C4-2B (cell line): ENCODE measurements around the gene LCP2.

Source experiments
- H3K27ac ChIP-seq: fragments of 450-650 bp; 2 replicates; pipeline ENCODE4 v1.5.1; 2017
- ZFX ChIP-seq: fragments of 450-650 bp; IDR thresholded peaks from 2 replicates; pipeline ENCODE4 v1.6.1; 2017
- TF ChIP-seq, protein P1 (sequence below): fragments of 450-650 bp; conservative IDR thresholded peaks from 2 replicates; pipeline ENCODE4 v1.5.1; 2017; ENCODE audit warnings: mild to moderate bottlenecking

Gene LCP2

DNA sequence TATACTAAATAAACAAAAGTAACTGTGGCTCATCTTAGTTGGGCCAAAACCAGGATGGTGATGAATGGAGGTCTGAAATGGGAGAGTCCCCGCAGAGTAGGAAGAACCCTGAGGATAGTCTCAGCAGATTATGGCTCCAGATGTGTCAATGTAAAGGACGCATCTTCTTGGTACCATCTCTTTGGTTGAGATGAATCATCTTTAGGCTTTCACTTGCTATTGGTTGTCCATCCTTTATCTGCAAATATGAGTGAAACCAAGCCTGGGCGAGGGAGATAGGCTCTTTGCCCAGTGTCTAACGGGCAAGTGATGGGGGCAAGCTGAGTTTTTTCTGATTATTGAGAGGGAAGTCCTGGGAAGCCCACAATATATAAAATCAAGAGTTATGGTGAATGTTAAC, 19.4 kb upstream of the LCP2 start:
- no peak for TF ChIP-seq ZFX
- TF ChIP-seq, protein P1, sequence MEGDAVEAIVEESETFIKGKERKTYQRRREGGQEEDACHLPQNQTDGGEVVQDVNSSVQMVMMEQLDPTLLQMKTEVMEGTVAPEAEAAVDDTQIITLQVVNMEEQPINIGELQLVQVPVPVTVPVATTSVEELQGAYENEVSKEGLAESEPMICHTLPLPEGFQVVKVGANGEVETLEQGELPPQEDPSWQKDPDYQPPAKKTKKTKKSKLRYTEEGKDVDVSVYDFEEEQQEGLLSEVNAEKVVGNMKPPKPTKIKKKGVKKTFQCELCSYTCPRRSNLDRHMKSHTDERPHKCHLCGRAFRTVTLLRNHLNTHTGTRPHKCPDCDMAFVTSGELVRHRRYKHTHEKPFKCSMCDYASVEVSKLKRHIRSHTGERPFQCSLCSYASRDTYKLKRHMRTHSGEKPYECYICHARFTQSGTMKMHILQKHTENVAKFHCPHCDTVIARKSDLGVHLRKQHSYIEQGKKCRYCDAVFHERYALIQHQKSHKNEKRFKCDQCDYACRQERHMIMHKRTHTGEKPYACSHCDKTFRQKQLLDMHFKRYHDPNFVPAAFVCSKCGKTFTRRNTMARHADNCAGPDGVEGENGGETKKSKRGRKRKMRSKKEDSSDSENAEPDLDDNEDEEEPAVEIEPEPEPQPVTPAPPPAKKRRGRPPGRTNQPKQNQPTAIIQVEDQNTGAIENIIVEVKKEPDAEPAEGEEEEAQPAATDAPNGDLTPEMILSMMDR, result no peak
- no peak overlapping the region for H3K27ac ChIP-seq

DNA sequence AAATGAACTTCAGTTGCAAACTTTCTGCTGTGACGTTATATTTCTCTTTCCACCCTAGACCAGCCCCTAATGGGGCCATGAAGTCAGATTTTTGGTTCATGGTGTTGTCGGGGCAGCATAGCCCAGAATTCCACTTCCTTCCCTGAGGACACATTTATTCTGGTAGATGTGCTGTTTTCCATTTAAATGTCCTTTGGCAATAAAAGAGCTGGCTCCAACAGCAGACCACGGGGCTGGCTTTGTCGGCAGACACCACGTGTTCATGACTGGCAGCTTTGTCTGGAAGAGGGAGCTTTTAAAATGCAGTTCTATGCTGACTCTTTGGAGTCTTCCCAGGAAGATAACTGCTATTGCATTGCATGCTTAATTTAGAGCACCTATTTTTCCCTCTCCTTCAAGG, 17.6 kb upstream of the LCP2 start:
- TF ChIP-seq ZFX, result no peak
- TF ChIP-seq, protein P1, result no peak
- H3K27ac ChIP-seq, result no peak overlapping the region

DNA sequence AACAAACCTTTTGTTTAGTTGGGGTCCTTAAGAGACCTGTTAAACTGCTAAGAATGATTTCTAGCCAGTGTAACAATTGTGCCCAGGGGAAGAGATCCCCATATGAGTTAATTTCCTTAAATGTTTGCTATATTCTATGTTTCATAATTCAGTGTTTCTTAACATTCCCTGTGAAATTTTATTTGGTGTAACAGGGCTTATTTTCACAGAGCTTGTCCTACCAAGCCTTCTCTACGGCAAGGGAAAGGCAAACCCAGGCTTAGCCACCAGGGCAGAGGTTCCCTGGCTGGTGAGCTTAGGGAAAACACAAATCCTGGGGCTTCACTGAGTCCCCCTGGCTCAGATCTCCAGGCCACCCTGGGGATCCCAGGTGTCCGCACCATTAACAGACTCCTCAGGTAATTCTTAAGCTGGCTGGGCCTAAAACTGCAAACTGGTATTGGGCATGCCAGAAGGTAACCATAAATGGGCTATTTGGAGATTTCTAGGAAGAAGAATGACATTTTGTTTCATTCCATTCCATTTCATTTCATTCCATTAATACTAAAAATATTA, 17.0 kb upstream of the LCP2 start:
- no peak for TF ChIP-seq ZFX
- TF ChIP-seq, protein P1, result no peak
- H3K27ac ChIP-seq, result no peak overlapping the region

DNA sequence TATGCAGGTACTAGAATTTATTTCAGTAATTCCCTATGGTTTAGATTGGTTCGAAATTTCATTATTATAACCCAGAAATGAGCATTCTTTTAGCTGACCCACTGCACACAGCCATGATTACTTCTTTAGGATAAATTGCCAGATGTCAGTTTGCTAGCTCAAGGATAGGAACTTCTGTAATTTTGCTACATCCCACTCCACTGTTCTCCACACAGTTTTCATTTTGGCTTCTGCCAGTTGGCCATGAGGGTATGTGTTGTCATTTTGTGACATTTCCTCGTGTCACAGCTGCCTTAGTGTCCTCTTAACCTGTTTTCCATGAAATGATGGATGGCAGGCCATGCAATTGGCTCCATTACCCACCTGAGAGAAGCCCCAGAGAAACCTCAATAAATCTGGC, 16.2 kb upstream of the LCP2 start:
- no peak for TF ChIP-seq ZFX
- TF ChIP-seq, protein P1, result no peak
- no peak overlapping the region for H3K27ac ChIP-seq

DNA sequence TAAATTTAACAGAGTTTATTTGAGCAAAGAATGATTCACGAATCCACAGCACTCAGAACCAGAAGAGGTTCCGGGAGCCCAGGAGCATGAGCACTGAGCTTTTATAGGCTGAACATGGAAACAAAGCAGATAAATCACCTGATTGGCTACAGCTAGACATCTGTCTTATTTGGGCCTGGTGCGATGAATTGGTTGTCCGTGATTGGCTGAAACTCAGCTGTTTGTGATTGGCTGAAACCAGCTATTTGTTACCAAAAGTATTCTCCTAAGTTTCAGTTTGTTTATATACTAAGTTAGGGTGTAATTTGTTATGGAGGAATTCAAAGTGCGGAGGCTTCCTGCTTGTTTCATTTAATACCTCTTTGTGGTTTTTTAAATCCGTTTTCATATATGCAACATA, 15.8 kb upstream of the LCP2 start:
- no peak for TF ChIP-seq ZFX
- TF ChIP-seq, protein P1, result no peak

DNA sequence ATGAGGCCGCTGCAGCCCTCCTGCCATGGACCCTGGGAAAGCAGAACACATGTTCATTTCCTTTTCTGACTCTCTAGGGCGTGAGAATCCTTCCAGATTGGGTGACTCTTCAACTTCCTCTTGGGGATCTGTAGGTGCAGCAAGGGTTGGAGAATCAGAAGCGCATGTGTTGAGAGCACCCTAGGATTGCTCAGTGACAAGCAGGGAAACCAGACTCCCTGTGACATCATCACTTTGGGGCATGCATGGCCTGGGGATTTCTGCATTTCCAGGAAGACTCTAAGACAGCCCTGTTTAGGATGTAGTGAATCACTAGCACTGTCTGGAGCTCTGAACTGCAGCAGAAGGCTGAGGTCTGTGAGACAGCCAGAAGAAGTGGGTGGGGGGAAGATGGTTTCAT, 15.1 kb upstream of the LCP2 start:
- no peak overlapping the region for H3K27ac ChIP-seq
- TF ChIP-seq, protein P1, result no peak
- no peak for TF ChIP-seq ZFX

More for the DNA sequence above, 15.8 kb upstream of the LCP2 start:
- H3K27ac ChIP-seq, result no peak overlapping the region

DNA sequence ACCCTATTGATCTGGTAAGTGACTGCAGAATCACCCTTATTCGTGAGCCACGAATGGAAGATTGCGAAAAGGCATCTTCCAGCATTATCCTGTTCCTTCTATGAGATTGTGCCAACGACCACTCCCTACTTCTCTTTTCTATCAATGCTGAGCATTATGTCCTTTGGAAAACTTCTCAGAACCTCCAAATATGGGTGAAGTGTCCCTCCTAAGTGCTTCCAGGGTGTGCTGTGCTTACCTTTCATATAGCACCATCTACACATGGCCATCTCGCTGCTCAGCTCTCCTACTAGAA, 14.7 kb upstream of the LCP2 start:
- TF ChIP-seq, protein P1, result no peak
- no peak for TF ChIP-seq ZFX
- no peak overlapping the region for H3K27ac ChIP-seq
